A204.1 (cell line): ENCODE results near the gene SMIM13.
"Not testable (repeated sequence)": the region's sequence is repeated elsewhere in the genome, so short reads cannot be mapped to it uniquely, and the experiment has no call there.

Source experiments
- FAIRE-seq: peaks from 2 replicates; lab custom pipeline; 2012; peaks lifted over from hg19 to GRCh38; lab: Jason Lieb, UNC

SMIM13 gene

GRCh38 chr6:11085758-11086435, 7.7 kb upstream of the SMIM13 start:
- no peak for FAIRE-seq

GRCh38 chr6:11087141-11087812, 6.4 kb upstream of the SMIM13 start:
- FAIRE-seq, result not testable (repeated sequence)

- no peak for FAIRE-seq
These were observed 3.9 kb upstream of the SMIM13 start for GRCh38 chr6:11089695-11090094.

- not testable (repeated sequence) for FAIRE-seq
These were observed 2.5 kb upstream of the SMIM13 start for GRCh38 chr6:11091141-11091540.

- no peak for FAIRE-seq
These were observed 812 bp upstream of the SMIM13 start for GRCh38 chr6:11092668-11093375.

GRCh38 chr6:11093376-11093625, 333 bp upstream of the SMIM13 start:
- FAIRE-seq, result no peak

GRCh38 chr6:11094411-11094851, 797 bp downstream of the SMIM13 start:
- no peak for FAIRE-seq

GRCh38 chr6:11094941-11095340, 1.3 kb downstream of the SMIM13 start:
- FAIRE-seq, result no peak

- FAIRE-seq, result no peak
These were observed 2.5 kb downstream of the SMIM13 start for GRCh38 chr6:11096109-11096508.

- FAIRE-seq, result no peak
These were observed 3.8 kb downstream of the SMIM13 start for GRCh38 chr6:11097476-11097875.

GRCh38 chr6:11098004-11098403, 4.4 kb downstream of the SMIM13 start:
- no peak for FAIRE-seq

- FAIRE-seq, result no peak
These were observed 7.8 kb downstream of the SMIM13 start for GRCh38 chr6:11101417-11101816.

GRCh38 chr6:11103065-11103464, 9.4 kb downstream of the SMIM13 start:
- no peak for FAIRE-seq

GRCh38 chr6:11108726-11109125, 15.1 kb downstream of the SMIM13 start:
- FAIRE-seq, result no peak

GRCh38 chr6:11110921-11111768, 17.5 kb downstream of the SMIM13 start, which contains the start of gene ERVFRD-1:
Gene ERVFRD-1, minus strand, starts transcription at chr6:11111725. Its CDS starts 6,415 bp downstream, at chr6:11105310.
- no peak for FAIRE-seq

- FAIRE-seq, result no peak
These were observed 18.3 kb downstream of the SMIM13 start for GRCh38 chr6:11111769-11112437.

- no peak for FAIRE-seq
These were observed 19.4 kb downstream of the SMIM13 start for GRCh38 chr6:11113038-11113437.

GRCh38 chr6:11115808-11116536, 22.3 kb downstream of the SMIM13 start:
- not testable (repeated sequence) for FAIRE-seq

GRCh38 chr6:11120271-11121005, 26.8 kb downstream of the SMIM13 start:
- FAIRE-seq, result no peak

- FAIRE-seq, result no peak
These were observed 28.2 kb downstream of the SMIM13 start for GRCh38 chr6:11121851-11122250.

GRCh38 chr6:11122380-11122779, 28.7 kb downstream of the SMIM13 start:
- FAIRE-seq, result no peak
